ENCODE data around the gene RUSC1.

RUSC1 gene

GRCh38 chr1:155278689-155279160 is 42.0 kb upstream of the RUSC1 start:
- no peak overlapping the region for H3K27ac ChIP-seq
- TF ChIP-seq CTCF (conservative IDR thresholded peaks at IDR 0.05) (no peak), ZFX (IDR thresholded peaks at IDR 0.05) (no peak)

DNA sequence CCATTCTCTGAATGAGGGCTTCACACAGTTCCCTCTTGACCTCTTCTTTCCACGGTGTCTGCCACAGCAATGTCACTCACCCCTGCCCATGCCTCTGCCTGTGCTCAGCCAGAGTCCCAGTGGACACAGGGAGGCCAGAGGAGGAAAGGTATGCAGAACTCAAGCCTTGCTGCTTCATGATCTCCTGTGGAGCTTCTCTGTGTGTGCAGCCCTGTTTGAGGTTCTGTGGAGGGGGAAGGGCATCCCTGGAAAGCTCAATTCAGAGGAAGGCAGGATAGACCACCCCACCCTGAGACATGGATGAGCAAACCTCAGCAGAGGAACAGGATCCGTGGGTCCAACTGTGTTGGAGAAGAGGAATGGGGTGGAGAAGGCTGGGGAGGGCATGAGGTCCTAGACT is 41.4 kb upstream of the RUSC1 start:
- TF ChIP-seq ZFX (IDR thresholded peaks at IDR 0.05) (no peak), CTCF (conservative IDR thresholded peaks at IDR 0.05) (no peak)
- H3K27ac ChIP-seq: no peak overlapping the region

- no peak overlapping the region for H3K27ac ChIP-seq
- TF ChIP-seq CTCF (conservative IDR thresholded peaks at IDR 0.05) (no peak), ZFX (IDR thresholded peaks at IDR 0.05) (no peak)
Measured at GRCh38 chr1:155282488-155283091, 38.1 kb upstream of the RUSC1 start.

GRCh38 chr1:155284476-155284875 is 36.2 kb upstream of the RUSC1 start:
- TF ChIP-seq ZFX (IDR thresholded peaks at IDR 0.05) (no peak), CTCF (conservative IDR thresholded peaks at IDR 0.05) (no peak)
- no peak overlapping the region for H3K27ac ChIP-seq

- TF ChIP-seq CTCF (conservative IDR thresholded peaks at IDR 0.05): no peak
- TF ChIP-seq ZFX (IDR thresholded peaks at IDR 0.05): no peak
- no peak overlapping the region for H3K27ac ChIP-seq
Measured at GRCh38 chr1:155285063-155285462, 35.6 kb upstream of the RUSC1 start.

DNA sequence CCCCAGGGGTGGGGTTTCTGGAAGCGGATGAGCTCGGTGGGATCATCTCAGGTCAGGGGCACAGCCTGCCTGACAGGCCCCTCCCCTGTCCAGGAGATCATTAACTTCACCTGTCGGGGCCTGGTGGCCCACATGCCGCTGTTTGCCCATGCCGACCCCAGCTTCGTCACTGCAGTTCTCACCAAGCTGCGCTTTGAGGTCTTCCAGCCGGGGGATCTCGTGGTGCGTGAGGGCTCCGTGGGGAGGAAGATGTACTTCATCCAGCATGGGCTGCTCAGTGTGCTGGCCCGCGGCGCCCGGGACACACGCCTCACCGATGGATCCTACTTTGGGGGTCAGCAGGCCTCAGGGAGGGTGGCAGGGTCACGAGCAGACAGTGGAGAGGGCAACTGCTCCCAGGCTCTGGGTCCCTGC is 35.1 kb upstream of the RUSC1 start:
- TF ChIP-seq CTCF (conservative IDR thresholded peaks at IDR 0.05): no peak
- no peak for TF ChIP-seq ZFX (IDR thresholded peaks at IDR 0.05)
- no peak overlapping the region for H3K27ac ChIP-seq

- TF ChIP-seq ZFX (IDR thresholded peaks at IDR 0.05) (no peak), CTCF (conservative IDR thresholded peaks at IDR 0.05) (no peak)
Measured at GRCh38 chr1:155286544-155286943, 34.1 kb upstream of the RUSC1 start.

More at GRCh38 chr1:155286544-155286943, 34.1 kb upstream of the RUSC1 start:
- no peak overlapping the region for H3K27ac ChIP-seq
